HG02943 (cell line): ENCODE measurements around the gene PDYN.
"Not testable (repeated sequence)": the region's sequence is repeated elsewhere in the genome, so short reads cannot be mapped to it uniquely, and the experiment has no call there.

ENCODE experiments used
- ATAC-seq: cut with Tn5 transposase; IDR thresholded peaks from one replicate; pipeline ENCODE4 v1.9.1; 2021; ENCODE audit warnings: mild to moderate bottlenecking, low read depth, moderate library complexity; ENCODE audit not compliant: unreplicated experiment

The PDYN gene

DNA sequence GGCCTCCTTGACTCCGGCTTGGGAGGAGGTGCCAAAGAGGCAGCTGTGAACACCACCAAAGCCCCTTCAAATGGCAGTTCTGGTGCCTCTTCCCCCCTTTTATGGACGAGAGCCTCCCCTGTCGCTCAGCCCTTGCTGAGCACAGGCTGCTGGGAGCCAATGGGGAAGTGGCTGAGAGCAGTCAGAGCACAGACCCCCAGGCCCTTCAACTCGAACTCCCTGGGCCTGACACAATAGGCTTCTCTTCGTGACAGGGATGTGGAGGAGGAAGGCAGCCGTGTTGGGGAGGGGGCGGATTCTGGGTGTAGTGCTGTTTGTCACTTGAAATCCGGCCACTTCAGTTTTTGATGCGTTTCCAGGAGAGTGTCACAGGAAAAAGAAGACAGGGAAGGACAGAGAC, at the start of gene PDYN:
PDYN (minus strand) TSS at position 73 of the 400 bp plus-strand sequence. CDS start 10,974 bp downstream, outside the sequence.
- no peak for ATAC-seq

DNA sequence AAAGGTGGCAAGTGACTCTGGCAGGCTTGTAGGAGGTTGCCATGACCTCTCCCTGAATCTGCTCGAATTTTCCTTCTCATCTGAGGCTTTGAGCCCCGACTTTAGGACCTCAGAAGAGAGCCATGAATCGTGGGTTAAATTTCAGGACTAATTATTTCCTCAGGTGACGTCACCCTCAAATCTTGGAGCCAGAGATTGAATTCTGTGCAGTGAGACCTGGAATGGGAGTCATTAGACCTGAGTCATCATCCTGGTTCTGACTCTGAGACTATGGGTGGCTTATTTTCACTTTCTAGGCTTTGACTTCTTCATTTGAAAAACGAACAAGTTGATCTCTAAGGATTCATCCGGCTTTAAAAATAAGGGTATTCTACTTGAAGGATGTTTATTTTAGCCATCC, 48.5 kb upstream of the PDYN start:
- no peak for ATAC-seq

DNA sequence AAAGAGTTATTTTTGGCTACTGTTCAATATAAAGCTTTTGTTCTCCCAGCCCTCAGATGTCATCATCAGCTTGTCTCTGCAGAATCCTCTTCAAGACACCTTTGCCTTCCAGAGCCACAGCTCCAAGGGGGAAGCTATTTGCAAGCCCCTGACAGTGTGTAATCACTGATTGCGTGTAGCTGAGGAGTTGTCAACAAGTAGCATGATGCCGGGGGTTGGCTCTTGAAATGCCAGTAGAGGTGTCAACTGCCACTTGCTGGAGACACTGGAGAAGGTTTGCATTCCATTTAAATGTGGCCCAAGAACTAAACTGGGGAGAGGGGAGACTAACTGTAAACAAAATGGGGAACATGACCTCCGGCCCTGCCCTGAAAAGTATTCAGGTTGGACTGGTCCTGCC, 44.3 kb upstream of the PDYN start:
- ATAC-seq: no peak

DNA sequence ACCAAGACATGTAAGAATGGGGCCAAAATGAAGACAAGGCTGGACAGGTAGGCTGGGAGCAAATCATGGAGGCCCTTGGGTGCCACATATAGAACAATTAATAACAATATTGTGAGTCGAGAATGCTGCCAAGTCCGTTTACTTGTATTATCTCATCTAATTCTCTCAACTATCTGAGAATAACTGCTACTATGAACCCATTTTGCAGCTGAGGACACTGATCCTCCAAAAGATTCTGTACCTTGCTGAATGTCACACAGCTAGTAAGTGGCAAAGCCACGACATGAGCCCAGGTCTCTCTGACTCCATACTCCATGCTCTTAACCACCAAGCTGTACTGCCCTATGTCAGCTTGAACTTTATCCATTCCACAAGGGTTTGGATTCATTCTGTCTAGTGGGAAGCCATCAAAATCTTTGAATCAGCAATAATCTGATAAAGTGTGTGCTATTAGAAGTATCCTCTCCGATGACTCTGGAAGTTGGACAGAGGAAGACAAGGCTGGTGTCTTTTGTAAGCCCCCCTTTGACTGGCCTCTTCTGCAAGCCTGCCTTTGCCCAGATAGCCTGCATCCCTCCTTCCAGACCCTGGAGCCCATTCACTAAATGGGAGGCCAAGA, 43.5 kb upstream of the PDYN start:
- ATAC-seq: no peak

DNA sequence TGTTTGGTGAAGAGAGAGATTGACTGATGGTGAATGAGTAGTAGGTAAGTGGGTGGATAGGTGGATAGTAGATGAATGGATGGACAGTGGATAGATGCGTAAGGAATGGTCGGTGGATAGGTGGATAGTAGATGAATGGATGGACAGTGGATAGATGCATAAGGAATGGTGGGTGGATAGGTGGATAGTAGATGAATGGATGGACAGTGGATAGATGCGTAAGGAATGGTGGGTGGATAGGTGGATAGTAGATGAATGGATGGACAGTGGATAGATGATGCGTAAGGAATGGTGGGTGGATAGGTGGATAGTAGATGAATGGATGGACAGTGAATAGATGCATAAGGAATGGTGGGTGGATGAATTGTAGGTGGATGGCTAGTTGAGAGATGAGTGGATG, 42.5 kb upstream of the PDYN start:
- ATAC-seq: not testable (repeated sequence)

DNA sequence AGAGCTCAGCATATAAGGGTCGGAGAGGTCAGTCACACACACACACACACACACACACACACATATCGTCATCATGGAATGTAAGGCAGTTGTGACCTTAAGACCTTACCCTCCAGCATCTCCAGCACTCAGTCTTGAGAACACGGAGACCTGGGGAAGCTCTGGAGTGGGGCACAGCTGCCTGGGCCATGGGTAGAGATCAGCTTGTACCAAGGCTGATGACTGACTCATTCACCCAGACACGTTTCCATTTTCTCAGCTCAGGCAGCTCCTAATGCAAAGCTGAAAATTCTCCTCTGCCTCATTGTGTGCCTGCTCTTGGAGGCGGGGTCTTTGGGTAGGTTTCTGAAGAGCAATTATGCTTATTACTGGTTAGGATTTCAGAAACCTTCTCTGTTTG, 38.3 kb upstream of the PDYN start:
- ATAC-seq: no peak

DNA sequence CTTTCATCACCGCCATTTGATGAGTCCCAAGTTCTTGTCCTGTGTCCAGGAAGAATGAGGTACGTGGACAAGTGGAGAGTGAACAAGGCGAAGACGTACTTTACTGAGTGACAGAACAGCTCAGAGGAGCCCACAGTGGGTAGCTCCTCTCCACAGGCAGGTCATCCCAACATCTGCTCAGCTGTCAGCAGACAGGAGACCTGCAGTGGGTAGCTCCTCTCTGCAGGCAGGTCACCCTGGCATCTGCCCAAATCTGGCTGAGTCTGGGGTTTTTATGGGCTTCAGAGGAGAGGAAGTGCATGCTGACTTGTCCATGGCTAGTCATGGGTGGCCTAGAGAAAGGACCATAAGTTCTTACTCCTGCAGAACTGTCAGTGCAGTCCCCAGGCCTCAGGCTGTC, 32.7 kb upstream of the PDYN start:
- no peak for ATAC-seq

DNA sequence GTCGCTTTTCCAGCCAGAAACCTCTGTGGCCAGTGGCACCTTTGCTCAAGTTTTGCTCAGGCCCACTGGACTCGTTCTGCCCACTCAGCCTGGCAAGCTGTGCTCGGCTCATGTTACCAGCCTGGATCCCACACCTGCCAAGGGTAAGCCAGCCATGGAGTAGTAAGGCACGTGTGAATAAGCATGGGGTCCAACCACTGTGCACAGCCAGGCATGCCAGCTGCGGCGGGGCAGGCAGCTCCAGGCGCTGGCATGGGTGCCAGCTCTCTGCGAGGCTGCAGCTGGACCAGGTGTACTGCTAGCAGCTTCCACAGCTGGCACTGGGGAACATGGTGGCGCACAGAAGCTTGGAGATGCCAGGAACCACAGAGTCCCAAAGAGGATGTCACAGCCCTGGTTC, 32.1 kb upstream of the PDYN start:
- ATAC-seq: no peak

DNA sequence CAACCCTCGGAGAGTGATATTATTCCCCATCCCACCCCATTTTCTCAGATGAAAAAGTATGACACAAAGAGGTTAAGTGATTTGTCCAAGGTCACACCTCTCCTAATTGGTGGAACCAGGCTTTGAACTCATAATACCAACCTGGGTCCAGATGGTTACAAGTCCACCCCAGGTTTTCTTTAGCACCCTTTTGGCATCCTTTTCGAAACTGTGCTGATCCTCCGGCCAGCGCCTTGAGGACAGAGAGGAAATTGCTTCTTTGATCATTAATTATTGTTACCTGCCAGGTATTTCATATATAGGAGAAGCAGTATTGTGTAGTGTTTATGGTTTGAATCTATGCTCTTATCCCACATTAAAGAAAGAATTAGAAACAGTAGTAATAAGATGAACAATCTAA, 29.3 kb upstream of the PDYN start:
- no peak for ATAC-seq

DNA sequence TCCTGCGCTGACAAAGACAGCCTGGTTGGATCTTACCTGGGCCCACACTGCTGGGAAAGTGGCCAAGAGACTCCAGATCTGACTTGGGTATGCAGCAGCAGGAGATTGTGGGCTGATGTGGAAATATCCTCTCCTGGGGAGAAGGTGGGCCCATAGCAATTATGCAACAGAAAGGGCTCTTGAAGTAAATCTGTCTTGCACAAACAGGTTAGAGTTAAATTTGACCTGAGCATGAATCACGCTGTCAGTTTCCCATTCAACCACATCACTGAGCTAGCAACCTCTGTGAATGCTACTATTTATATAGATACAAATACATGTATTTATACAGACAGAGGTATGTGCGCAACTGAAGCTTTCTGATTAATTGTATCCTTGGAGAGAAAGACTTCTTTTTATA, 28.3 kb upstream of the PDYN start:
- no peak for ATAC-seq

DNA sequence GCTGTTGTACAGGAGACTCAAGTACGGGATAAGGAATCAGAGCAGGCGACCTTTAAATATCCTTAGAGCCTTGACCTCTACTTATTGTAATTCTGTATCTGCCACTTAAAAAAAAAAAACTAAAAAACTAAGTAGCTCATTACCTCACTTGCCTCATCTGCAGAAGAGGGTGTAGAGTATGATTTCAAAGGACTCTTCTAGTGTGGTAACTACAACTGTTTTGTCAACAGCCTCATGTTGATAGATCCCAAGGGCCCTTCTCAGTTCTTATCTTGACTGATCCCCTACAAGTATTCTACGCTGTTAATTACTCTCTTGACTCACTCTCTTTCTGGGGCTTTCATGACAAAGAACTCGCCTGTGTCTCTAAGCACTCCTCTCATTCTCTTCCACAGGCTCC, 16.7 kb upstream of the PDYN start:
- no peak for ATAC-seq

DNA sequence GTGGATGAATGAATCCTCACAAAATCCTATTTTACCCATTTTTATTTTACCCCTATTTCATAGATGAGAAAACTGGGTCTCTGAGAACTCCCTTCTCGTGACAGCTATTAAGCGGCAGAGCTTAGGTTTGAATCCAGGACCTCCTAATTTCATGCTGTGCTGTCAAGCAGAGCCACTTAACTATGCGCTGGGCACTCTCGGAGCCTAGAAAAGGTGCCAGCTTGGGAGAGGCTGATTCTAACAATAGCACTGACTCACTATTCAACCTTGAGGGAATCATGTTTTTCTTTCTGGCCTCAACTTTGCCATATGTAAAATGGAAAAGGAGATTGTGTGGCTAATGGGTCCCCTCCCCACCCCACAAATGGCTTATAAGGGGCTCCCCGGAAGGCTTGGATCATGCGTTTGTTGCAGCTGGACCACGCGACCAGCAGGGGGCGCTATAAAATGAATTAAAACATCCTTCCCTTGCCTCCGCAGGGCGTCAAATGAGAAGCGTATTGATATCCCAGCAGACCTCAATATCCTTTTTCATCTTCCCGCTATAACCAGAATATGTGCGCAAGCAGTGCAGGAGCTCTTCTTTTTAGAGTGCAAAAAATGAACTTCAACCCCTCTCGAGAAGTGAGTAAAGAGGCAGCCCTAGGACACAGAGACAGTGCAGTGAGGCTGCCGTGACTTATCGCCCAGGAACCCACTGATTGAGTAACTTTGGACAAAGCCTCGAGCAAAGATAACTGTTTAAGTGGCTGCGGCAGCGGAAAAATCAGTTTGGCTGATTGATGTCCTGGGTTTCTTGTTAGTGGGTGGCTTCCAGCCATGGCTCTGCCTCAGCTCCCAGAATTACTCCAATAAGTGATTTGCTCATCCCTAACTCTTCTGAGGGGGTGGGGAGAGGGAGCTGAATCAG, 12.8 kb upstream of the PDYN start:
- ATAC-seq: no peak

DNA sequence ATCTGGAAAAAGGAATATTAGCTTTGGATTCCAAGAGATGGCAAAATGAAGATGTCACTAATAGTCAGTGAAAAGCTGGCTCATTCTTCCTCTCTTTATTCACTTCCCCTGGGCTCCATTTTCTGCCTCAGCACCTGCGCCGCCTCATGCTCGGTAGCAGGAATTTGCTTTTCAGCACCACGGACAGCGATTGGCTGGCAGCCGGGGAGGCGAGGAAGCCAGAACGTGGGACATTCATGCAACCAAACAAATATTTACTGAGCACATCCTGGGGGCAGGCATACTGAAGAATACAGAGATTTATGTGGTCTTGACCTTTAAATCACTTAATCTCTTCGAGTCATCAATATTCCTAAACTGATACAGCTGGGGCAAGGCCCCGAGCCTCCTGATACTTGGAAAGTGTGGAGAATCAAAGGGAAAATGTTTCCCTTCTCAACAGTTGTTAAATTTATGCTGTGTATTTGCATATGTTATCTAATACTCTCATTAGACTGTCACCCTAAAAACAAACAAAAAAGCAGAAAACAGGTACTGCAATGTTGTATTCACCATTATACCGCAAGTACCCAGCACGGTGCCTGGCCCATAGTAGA, 12.1 kb upstream of the PDYN start:
- ATAC-seq: no peak

DNA sequence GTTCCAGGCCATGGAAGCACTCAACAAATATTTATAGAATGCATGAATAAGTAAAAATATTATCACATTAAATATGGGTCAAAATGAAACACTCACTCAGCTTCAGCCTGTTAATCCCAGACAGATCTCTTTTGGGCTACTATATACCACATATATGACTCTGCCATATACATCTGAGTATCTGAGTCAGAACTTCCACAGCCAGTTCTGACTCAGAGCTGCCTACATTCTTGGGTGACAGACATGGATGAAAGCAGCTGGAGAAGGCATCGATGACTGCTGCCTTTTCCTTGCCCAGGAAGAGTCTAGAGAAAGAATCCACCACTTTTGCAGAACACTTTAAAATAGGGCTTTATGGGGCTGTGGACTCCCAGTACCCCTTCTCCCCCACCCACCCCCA, 11.5 kb upstream of the PDYN start:
- ATAC-seq: no peak

DNA sequence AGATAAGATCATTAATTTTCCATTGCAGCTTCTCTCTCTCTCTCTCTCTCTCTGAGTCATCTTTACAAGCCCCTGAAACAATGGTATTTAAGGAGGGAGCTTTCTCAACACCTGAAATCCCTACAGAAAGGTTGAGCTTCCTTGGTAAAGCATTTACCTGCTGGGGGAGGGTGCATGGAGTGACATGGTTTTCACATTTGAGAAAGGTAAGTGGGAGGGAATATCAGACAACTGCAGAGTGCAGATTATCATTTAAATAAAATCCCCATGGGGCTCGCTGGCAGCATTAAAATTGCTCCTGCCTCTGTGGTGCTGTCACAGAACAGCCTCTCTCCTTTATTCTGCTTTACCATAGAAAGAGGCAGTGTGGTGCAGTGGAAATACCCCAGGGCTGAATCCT, 10.3 kb upstream of the PDYN start:
- ATAC-seq: no peak

DNA sequence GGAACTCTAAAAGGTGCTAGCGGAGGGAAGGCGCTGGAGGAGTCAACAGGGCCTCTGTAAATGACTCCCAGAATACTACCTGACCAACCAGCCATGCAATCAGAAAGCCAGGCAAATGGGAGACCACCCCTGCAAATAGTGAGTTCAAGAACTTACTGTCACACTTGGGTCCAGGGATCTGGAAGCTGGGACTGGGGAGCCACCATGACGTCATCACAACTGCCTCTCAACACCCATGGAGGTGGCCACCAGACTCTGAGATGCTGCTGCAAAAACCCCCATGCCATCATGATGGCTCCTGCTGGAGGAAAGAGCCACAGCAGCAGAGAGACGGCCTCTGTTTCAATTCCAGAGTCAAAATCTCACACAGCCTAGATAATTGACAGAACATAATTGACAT, 8.5 kb upstream of the PDYN start:
- no peak for ATAC-seq

DNA sequence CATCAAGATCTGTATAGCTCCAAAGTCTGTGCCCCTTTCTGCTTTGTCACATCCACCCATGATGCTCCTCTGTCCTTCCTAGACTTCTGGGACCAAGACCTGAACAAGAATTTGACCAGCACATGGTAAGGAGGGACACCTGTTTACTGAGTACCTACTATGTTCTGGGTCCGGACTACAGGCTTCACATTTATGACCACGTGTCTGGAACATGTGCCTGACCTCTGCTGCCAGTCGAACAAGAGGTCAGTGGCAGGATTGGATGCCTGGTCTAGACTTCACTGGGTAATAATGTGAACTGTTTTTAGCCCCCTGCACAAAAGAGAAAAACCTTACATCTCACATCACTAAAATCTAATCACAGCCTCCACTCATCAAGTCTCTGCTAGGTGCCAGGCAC, 7.3 kb upstream of the PDYN start:
- no peak for ATAC-seq

DNA sequence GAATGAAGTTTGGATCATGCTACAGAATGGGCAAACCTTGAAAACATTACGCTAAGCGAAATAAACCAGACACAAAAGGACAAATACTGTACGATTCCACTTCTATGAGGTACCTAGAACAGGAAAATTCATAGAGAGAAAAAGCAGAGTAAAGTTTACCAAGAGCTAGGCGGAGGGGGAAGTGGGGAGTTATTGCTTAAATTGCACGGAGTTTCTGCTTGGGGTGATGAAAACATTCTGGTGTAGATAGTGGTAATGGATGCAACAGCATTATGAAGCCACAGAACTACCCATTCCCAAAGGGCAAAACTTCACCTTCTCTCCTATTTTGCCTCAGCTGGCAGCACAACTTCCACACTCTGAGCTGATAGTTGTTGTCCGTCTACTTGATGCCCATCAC, 6.4 kb upstream of the PDYN start:
- ATAC-seq: no peak

DNA sequence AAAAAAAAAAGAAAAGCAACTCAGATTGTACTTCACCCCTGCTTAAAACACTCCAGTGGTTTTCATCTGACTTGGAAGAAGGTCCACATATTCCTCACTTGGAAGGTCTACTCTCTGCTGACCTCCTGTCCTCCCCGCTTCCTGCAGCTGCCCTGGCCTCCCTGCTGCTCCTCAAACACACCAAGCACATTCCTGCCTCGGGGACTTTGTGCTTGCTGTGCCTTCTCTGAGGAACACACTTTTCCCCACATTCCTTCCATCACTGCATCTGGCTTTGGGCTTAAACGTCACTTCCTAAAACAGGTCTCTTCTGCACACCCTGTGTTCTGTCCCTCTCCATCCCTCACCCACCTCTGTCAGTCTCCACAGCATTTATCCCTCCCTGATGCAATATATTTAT, 4.9 kb upstream of the PDYN start:
- ATAC-seq: no peak

DNA sequence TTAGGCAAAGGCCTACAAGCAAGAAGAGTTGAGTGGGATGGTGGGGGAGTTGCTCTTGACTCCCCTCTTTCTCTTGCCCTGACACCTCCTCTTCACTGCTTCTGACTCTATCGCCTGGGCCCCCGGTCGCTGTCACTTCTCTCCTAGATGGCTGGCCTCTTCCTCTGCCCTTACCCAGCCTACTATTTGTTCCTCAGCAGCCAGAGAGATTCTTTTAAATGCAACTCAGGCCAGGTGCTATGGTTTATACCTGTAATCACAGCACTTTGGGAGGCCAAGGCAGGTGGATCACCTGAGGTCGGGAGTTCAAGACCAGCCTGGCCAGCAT, 4.3 kb upstream of the PDYN start:
- ATAC-seq: no peak

DNA sequence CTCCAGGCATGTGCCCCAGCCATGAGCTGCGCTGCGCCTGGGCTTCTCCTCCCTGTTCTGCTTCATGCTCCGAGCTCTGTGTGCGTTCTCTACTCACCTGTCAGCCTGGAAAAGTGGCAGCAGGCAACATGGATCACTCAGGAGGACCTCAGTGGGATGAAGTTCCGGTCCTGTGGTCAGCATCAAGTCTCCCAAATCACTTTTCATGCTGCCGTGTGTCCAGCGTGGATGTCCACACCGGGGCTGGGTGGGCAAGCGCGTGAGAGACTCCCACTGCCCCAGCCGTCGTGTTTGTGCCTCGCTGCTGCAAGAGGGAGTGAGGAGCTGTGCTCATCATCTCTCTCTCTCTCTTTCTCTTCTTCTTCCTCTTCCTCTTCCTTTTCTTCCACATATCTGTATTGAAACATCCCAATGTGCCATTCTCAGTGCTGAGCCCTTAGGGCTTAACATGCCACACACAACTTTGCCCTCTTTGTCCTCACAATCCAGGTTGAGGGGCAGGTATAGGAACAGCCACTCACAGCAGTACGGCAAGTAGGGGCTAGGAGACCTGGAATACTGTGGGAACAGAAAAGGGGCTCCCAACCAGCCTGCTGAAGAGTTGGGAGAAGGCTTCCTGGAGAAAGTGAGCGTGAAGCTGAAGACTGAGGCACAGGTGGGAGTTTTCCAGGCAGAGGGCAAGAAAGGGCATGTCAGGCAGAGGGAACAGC, 3.8 kb upstream of the PDYN start:
- no peak for ATAC-seq
